ENCODE data around the gene ZNF518A.

DNA sequence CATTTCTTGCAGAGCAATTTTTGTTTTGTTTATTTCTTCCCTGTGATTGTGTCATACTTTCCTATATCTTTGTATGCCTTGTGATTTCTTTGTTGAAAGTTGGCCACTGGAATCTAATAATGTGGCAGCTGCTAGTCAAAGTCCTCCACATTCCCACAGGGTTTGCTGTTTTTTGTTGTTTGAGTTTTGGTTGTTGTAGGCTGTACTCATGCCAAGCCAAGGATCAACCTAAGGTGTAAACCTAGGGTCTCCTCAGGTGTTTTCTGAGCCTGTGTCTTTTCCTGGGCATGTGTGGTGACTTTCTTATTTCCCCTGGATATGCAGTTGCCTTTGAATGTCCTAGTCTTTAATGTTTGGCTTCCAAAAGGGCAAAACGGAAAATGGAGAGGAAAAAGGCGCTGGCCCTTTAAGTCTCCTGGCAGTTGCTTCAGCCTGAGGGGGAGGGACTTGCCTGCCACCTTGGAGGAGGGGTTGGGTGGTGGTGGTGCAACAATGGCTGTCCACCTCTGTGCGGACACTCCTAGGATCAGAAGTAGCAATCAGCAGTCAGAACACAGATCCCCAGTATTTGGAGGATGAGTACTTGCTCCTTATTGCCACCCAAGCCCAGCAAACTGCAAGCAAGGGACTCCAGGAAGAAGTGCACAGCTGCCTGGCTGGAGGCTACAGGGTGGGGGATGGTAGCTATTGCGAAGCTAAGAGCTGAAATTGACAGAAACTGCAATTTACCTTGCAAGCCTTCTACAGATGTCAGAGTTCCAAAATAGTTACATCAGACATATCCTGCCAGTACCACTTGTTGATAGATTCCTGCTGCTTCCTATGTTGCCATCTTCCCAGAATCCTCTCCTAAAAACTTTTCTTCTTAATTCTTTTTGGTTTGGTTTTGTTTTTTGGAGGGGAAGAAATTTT, 5.6 kb upstream of the ZNF518A start:
- TF ChIP-seq EZH2phosphoT487 (IDR thresholded peaks at IDR 0.05; ENCODE audit: insufficient read depth, low read depth) (no peak), EZH2 (IDR thresholded peaks at IDR 0.05; ENCODE audit: insufficient read depth, poor library complexity, severe bottlenecking) (no peak)

All from GM23248 (cell line).